ENCODE data around the gene BICD2. TPM values are rescaled to one million over a fixed set of nuclear protein-coding genes. Genes with fewer than 3 reads are reported as not detected.

The BICD2 gene
- total RNA-seq: 27.2 and 30.1 TPM in 2 replicates

DNA sequence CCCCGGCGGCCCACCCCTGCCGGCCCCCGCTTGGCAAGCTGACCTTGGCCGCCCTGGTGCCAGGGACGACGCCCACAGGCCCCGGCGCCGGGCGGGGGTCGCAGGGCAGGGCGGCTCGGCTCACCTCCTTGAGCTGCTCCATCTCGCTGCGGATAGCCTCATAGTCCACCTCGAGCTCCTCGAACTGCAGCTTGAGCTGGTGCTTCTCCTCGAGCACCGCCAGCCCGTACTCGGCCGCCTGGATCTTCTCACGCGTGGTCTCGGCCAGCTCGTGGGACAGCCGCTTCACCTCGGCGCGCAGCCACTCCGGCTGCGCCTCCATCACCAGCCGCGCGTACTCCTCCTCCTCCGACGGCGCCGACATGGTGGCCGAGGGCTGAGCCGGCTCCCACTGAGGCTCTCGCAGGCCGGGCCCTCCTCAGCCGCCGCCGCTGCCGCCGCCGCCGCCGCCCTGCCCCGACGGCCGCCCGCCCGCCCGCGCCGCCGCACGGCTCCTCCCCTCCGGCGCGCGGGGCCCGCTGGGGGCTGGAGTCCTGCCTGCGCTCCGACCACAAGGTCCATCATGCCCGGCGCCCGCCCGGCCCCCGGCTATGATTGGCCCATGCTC, at the start of gene BICD2:
Gene BICD2 (minus strand): TSS at position 453 of the 607 bp plus-strand sequence. CDS start 89 bp downstream, at position 364.

DNA sequence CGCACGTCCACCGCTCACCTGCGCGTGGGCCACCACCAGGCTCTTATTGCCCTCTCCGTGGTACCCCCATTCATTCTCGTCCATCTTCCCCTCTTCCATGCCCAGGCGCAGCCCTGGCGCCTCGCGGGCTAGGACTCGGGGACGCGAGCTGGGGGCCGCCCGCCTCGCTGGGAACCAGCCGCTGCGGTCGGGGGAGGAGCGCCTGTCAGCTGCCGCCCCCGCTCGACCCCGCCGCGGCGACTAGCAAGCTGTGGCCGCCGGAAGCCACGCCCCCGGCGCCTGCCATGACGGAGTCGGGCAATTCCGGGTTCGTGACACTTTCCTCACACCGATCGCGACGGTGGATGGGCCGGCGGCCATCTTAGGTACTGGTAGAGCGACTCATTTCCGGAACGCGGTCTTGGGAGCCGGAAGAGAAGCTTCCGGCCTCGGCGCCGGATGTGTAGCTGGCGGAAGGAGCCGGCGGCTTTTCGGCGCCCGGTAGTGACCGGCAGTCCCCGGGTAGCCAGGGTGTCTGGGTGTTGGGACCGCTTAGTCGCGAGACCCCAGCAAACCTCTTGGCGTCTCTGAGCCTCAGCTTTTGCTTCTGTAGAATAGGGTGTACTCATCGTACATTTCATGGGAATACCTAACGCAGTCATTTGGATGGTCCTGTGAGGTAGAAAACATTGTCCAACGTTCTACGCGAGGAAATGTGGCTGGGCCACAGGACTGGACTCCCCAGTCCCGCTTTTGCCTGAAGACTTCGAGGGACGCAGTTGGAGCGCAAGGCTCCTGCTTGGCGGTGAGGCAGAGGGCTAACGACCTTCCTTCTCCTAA, 94.5 kb downstream of the BICD2 start, which contains the start of gene IPPK:
Gene IPPK (minus strand): TSS at position 242 of the 819 bp plus-strand sequence. CDS start 143 bp downstream, at position 99.

Other genes starting within 250 kb of the BICD2 start
- 39.1 and 50.1 TPM in 2 replicates for gene ECM2, start 228.8 kb downstream of the BICD2 start, total RNA-seq
- gene IPPK, start 94.7 kb downstream of the BICD2 start, total RNA-seq: 5.2 and 6.3 TPM in 2 replicates
- 7.5 and 7.7 TPM in 2 replicates for gene ZNF484, start 113.2 kb upstream of the BICD2 start, total RNA-seq
- not detected in 2 replicates for gene FGD3, start 182.7 kb upstream of the BICD2 start, total RNA-seq

Data from cardiac ventricle fibroblast (primary cell).